Peyer's patch (tissue), 4 donors: ENCODE data around the gene CDKAL1.

Experiments used
- POLR2A ChIP-seq, 2 donors: fragments of 450-650 bp; IDR thresholded peaks; one replicate each; pipeline ENCODE4 v1.5.1; 2017; ENCODE audit warnings: antibody characterized with exemption in 2 of 2, mild to moderate bottlenecking in 2 of 2, moderate library complexity in 2 of 2
- TF ChIP-seq, protein P1 (sequence below), 6 experiments: fragments of 450-650 bp in 4 of 6; fragments of 200-600 bp in 2 of 6; sonication (generic) in 1 of 6; IDR thresholded peaks; one replicate each; pipeline ENCODE4 v1.5.1; 2017 to 2019; ENCODE audit warnings: antibody characterized with exemption in 6 of 6, mild to moderate bottlenecking in 3 of 6, moderate library complexity in 1 of 6

DNA sequence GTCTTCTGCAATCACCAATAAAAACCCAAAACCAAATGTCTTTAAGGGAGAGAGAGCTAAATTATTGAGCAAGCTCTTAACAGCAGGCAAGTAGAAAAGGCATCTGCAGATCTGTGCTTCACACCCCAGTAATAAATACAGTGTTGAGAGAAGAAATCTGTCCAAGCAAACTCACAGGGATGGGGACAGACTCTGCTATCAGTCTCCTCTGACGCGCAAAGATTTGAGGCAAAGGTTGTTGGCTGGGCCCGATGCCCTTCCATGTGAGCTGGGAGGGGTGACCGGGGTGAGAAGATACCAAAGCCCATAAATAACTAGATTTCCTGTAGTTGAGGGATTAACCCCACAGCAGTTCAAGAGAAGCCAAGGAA lies 744.1 kb downstream of the CDKAL1 start:
- TF ChIP-seq, protein P1, sequence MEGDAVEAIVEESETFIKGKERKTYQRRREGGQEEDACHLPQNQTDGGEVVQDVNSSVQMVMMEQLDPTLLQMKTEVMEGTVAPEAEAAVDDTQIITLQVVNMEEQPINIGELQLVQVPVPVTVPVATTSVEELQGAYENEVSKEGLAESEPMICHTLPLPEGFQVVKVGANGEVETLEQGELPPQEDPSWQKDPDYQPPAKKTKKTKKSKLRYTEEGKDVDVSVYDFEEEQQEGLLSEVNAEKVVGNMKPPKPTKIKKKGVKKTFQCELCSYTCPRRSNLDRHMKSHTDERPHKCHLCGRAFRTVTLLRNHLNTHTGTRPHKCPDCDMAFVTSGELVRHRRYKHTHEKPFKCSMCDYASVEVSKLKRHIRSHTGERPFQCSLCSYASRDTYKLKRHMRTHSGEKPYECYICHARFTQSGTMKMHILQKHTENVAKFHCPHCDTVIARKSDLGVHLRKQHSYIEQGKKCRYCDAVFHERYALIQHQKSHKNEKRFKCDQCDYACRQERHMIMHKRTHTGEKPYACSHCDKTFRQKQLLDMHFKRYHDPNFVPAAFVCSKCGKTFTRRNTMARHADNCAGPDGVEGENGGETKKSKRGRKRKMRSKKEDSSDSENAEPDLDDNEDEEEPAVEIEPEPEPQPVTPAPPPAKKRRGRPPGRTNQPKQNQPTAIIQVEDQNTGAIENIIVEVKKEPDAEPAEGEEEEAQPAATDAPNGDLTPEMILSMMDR (IDR thresholded peaks at IDR 0.05) = no peak
- no peak for TF ChIP-seq POLR2A (IDR thresholded peaks at IDR 0.05)
